ENCODE results near the gene ACBD6.

ACBD6 gene

DNA sequence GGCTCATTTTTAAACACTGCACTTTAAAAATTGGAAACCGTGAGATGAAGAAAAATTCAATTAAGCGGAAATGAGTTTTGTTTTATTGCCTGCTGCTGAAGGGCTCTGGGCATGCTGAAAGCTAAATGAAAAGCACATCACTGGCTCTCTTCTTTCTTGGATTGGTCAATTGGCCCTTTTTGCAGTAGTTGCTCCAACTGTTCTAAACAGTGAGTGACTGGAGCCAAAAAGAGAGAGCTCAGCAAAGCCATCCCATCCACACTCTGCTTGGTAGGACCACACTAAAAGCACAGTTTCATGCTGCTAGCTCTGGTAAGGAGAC lies 224.2 kb downstream of the ACBD6 start:
- in situ Hi-C loops (cut with MboI; ENCODE audit: low sequenced_read_pairs), result no loop called here

DNA sequence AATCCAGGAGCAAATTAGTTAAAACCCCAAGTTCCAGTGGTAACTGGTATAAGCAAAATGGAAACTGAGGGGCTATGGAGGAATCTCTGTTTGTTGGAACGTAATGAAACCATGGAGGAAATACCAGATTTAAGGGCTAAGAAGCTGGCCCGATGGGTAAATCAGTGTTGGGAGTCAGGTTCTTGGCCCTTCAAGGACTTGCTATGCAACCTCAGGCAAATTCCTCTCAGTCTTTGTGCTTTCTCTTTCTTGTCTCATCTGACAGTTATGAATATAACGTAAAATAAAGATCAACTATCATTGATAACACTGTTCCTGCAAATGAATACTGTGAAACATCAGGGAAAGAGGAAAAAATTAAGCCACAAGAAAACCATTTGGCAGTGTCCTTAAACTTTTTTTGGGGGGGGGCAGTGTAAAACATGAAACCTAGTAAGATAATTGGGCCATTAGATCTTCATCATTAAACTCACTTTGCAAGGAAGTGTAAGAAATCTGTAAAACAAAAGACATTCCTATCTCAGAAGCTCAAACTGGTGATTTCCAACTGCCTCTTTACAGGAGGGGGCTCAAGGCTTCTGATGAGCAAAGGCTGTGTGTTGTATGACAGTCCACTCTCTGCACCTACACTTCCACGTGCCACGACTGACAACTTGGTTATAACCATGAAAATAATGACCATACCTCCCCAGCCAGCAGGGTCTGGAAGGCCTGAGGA lies 224.7 kb downstream of the ACBD6 start:
- in situ Hi-C loops (cut with MboI; ENCODE audit: low sequenced_read_pairs), result no loop called here

DNA sequence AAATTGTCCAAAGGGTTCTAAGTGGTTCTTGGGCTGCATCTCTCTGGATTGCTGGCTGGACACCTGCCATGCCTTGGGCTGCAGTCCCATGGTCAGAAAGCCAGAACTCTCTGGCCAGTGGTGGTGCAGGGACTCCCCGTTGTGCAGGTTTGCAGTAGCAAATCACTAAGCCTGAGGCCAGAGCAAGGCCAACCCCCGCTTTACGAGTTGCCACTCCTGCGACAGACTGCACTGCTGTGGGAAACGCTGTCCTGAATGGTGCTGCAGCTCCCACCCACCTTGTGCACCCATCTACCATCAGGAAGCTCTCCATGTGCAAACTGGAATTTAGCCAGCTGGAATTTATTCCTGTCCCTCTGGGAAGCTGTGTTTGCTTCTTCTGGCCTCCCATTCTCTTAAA lies 226.7 kb downstream of the ACBD6 start:
- in situ Hi-C loops (cut with MboI; ENCODE audit: low sequenced_read_pairs), result no loop called here

DNA sequence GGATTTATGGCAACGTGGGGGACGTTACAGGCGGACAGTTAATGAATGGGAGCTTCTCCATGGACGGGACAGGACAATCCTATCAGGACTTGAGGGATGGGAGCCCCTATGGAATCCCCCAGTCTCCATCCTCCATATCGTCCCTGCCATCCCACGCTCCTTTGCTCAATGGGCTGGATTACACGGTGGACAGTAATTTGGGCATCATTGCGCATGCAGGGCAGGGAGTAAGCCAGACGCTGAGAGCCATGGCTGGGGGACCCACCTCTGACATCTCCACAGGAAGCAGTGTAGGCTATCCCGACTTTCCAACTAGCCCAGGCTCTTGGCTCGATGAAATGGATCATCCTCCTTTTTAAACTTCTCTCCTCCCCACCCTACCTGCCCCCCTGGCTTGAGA lies 228.2 kb downstream of the ACBD6 start:
- in situ Hi-C loops (cut with MboI; ENCODE audit: low sequenced_read_pairs), result no loop called here

DNA sequence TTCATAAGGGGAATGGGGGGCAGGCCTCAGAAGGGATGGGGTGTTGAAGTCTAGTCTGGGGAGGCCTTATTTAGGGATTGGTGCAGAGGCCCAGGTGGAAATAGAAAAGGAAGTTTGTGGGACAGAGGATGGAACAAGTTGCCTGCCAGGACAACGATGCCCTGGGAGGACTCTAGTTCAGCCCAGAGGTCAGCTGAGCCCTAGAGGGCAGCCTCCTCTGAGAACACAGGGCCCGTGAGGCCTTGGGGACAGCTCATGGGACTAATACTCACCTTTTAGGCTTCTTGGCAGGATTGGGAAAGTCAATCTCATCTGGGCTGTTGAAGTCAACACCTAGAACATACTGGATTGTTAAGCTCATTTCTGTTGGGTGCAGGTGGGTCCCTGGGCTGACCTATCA lies 229.3 kb downstream of the ACBD6 start:
- in situ Hi-C loops (cut with MboI; ENCODE audit: low sequenced_read_pairs), result no loop called here

DNA sequence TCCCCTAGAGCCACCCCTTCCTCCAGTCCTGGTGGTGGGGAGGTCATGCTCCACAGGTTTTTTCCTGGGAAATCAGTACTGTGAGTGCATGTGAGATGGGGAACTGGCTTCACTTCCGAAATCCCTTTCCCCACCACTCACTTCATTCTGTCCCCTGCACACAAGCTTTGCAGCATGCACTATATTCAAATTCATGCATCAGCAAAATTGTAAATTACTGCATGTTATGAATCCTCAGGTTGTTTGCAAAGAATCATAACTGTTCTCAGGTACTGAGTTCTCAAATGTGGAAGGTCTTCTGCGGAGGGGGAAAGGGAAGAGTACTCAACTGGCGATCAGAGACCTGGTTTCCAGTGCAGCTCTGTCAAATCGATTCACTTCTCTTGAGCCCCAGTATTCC lies 230.0 kb downstream of the ACBD6 start:
- in situ Hi-C loops (cut with MboI; ENCODE audit: low sequenced_read_pairs), result no loop called here

DNA sequence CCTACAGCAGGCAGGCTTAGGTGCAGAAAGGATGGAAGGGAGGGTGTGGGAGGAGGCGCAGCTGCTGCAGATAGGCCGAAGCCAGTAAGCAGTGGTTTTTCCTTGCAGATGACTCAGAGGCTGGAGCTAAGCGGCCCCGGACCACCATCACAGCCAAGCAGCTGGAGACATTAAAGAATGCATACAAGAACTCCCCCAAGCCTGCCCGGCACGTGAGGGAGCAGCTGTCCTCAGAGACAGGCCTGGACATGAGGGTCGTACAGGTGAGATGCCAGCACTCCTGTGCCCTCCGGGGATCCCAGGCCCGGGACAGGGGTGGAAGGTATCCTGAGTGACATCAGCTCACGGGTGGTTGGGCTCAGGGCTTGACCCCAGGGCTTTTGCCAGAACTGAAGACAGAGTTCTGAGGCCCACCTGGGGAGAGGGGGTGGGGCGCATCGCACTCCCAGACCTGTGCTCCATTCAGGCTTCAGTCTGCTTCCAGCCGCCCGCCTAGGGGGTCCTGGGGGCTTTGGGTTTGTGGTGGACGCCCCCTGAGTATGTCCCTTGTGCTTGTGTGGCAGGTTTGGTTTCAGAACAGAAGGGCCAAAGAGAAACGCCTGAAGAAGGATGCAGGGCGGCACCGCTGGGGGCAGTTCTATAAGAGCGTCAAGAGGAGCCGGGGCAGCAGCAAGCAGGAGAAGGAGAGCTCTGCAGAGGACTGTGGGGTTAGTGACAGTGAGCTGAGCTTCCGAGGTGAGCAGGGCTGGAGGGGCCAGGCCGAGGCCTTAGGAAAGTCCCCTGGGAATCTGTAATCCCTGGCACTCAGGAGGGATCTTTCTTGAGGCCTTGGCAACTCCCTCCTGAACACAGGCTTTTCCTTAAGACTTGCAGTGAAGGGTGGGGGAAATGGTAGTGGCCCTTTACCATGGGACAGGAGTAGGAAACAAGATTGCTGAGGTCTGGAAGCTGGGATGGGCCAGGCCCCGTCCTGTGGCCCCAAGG lies 230.8 kb downstream of the ACBD6 start:
- in situ Hi-C loops (cut with MboI; ENCODE audit: low sequenced_read_pairs), result no loop called here

DNA sequence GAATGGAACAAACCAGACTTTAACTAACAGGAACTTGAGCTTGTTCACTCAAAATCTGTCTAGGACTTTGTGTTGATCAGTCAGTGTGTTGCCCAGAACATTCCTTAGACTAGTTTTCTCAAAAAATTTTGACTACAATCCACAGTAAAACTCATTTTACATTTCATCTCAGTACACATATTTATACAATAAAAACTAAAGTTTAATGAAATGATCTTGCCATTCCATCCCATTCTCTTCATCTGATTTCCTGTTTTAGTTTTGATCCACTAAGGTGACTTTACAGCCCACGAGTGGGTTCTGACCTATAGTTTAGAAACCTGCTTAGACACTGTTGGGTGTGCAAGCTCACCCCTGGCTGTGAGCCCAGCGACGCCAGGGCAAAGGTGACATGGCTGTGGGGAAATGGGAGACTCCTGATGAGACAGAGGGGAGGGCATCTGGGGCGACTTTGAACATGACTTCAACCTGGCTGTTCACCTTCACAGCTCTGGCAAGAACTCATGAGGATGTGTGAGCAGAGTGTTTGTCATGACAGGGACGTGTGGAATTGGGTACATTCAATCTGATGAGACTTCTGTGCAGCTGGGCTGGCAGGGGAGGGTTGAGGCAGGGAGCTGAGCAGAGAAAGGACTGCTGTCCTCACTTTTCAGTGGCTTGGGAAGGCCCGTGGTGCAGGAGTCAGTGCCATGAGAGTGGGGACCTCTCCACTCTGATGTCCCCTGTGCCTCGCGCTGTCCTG lies 231.7 kb downstream of the ACBD6 start:
- in situ Hi-C loops (cut with MboI; ENCODE audit: low sequenced_read_pairs), result no loop called here

DNA sequence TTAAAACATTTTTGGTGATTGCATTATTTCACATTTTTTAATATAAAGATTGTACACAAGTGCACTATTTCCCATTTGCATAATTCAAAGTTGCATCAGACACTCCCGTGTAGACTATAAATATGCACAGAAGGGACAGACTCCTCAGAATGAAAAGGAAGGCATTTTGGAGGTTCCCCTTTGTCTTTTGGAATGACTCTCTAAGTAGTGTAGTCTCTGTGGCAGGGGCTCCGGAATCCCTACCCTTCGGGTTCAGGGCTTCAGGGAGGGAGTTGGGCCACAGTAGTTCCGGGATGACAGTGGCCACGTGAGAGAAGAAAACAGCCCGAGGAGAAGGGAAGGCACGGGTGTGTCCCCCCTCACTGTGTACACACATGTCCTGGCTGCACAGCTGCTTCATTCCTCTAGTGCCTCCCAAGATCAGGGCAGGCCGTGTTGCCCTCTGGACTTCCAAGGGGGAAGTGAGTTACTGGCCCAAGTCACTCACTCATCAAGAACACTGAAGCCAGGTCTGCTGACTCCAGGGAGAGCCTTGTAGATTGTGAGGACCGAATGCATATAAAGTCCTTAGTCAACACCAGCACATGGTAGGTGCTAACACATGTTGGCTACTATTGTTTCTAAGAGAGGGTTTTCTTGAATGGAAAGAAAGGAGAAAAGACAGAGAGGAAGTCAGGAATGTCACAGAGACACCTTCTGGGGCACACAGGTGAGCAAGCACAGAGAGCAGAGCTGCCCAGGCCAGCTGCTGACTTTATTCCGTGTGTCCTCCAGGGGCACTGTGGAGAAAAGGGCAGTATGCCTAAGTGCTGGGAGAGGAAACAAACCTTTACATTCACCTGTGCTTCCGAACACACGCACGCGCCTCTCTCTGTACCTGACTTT lies 232.5 kb downstream of the ACBD6 start:
- in situ Hi-C loops (cut with MboI; ENCODE audit: low sequenced_read_pairs), result no loop called here

DNA sequence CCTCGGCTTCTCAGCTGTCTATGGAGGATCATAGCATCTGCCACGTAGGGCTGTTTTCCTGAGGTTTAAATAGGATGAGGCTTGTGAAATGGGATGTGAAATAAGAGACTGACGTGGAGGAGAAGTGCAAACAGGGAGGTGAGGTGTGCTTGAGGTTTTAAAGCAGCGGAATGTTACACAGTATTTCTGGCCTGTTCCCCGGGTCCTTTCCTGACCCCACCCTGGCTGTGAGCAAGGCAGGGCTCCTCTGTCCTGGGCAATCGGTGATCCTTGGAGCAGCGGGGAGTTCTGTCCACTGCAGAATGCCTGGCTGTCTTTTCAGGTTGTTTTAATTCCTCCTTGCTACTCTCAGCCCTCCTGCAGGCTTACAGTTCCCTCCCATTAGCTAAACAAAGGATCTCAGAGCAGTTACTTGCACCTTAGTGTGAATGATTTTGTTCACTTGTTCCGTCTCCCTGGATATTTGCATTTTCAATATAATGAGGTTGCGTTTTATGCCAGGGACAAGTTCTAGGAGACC lies 233.8 kb downstream of the ACBD6 start:
- in situ Hi-C loops (cut with MboI; ENCODE audit: low sequenced_read_pairs), result no loop called here

DNA sequence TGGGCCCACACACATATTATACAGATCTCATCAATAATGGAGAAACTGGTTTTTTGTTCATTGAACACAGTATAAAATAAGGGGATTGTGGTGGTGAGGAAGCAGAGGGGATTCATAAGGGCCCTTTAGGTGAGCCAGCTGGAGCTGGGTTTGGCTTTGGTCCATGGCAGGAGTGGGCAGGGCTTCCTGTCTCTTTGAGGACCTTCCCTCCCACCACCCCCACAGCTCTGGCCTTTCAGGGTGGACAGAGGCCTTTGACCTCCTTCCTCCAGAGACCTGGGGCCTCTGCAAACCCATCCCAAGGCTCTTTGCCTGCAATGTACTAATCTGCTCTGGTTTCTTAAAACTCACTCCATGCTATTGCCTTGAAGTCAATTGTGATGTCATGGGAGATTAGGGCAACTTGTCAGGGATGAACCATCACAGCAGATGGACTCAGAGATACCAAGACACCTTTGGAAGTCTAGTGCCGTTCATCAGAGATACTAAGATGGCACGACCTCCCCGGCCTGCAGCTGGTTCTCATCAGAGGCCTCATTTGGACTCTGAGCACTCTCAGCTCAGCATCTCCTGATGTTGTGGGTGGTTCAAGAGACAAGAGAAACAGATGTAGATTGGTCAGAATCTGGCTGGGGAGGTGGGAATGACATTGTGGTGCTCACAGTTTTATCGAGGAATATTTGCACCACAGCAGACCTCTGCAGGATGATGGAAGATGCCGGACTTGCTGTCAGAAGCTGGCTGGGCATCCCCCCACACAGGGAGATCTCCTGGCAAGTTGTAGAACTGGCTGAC lies 234.4 kb downstream of the ACBD6 start:
- in situ Hi-C loops (cut with MboI; ENCODE audit: low sequenced_read_pairs), result no loop called here

DNA sequence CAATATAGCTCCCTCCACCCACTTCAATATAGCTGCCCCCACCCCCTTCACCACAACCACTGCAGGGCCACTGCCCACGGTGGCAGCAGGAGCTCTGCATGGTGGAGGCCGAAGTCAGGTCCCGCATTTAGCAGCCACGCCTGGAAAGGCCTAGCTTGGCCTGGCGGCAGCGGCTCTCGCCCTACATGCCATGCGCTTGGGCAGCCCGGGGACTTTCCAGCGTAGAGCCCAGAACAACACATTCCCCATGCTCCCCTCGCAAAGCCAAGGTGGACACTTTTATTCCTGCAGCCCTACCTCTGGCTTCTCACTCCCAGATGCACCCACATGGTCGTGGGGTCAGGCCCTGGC lies 235.2 kb downstream of the ACBD6 start:
- in situ Hi-C loops (cut with MboI; ENCODE audit: low sequenced_read_pairs), result no loop called here

DNA sequence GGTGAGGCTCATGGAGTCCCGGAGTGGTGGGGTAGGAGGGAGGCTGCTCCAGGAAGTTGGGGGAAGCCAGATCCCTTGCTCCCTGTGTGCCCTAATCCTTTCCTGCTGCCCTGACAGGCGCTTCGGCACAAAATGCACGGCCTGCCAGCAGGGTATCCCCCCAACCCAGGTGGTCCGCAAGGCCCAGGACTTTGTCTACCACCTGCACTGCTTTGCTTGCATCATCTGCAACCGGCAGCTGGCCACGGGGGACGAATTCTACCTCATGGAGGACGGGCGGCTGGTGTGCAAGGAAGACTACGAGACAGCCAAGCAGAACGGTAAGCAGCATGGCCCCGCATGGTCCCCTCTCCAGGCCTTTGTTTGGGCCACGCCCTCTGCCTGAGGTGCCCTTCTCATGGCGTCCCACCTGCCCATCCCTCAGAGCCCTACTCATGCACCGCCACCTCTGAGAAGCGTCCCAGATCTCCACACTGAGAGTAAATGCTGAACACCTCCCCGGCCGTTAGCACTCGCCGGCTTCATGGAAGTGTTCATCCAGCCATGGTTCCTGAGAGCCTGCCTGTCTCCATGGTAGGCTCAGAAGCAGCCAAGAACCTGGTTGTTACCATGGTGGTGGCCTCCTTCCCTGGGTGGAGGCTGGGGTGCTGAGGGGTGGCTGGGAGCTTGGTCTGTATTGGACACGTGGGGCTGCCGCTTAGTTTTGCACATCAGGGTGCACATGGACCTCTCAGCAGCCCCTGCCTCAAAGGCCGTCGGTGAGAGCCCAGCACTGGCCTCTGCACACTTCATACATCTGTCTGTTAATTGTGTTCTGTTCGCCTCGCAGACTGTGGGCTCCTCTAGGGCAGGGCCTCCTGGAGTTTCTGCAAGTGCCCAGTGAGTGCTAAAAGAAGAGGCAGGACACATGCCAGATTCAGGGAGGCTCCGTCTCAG lies 235.8 kb downstream of the ACBD6 start:
- in situ Hi-C loops (cut with MboI; ENCODE audit: low sequenced_read_pairs), result no loop called here

DNA sequence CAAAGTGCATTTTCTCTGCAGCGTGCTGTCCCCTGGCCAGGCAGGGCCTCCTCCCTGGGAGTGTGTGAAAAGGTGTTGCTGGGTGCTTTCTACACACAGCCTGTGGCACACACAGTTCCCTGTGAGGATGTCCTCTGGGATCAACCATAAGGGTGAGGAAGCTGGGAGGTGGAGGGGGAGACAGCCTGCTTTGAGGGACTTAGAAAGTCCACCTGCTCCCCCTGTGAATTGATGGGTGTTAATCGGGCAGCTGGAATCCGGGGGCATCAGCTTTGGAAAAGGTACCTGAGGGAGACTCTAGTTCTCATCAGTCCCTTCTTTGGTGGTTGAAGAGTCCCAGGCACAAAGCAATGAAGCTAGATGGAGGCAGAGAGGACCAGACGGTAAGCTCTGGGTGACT lies 236.5 kb downstream of the ACBD6 start:
- in situ Hi-C loops (cut with MboI; ENCODE audit: low sequenced_read_pairs), result no loop called here

DNA sequence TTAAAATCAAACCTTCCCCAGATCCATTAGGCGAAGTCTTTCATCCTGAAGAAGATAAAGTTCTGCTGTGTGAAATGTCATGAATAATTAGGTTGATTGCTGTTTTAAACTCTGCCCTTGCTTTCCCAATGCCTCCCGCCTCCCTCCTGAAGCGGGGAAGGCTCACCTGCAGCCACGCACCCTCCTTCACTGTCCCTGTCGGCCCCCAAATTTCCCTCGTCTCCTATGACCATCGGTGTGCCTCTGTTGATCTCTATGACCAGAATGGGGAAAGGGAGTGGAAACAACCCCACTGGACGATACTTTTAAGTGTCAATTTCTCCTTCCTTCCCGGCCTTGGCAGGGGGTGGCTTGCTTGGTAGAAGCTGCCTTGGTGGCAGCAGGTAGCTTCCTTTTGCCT lies 237.2 kb downstream of the ACBD6 start:
- in situ Hi-C loops (cut with MboI; ENCODE audit: low sequenced_read_pairs), result no loop called here

DNA sequence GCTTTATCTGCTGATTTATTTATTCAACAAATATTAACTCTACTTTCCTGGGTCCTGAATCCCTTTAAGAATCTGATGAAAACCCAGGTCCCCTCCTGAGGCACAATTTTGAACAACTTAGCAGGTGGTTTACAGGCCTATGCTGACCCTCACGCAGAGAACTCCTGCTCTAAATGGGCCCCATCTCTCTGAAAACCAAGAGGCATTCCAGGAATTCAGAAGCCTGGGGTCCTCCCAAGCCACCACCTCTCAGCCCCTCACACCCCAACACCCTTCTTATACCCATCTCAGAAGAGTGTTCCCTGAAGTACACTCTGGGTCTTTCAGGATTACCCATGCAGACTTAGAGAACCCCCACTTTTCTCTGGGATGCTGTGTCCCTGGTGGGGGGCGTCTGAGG lies 237.8 kb downstream of the ACBD6 start:
- in situ Hi-C loops (cut with MboI; ENCODE audit: low sequenced_read_pairs), result no loop called here

DNA sequence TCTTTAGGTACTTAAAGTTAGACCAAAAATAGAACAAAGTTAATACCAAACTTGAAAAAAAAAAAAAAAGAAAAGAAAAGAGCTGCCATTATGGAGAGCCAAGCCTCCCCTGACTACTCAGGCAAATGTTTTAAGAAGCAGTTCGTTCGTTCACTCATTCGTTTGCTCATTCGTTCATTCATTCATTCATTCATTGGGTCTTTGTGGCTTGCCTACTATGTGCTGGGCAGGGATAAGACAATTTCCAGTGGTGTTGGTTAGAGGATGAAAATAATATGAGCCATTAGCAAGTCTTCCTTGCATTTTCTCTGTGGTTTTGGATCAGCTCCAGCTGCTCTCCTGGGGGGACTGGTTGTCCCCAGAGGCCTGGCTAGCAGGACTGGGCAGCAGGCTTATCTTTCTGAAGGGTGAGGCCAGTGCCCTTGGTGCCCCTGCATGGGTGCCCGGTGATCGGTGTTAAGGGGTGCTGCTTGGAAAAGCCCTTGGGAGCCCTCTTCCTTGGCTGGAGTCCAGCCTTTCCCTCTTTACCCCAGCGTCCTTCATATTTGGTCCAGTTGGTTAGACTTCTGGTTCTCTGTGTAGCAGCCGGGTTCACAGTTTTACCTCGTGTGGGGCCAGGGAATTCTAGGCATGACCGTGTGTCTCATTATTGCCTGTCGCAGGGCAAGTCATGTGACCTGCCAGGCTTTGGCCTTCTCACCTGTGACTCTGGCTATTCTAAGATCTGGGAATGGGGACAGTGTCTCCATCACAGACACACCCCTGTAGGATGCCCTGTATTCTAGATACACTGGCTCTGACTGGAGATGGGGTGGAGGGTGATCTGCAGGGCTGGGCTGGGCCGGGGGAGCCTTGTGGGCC lies 239.5 kb downstream of the ACBD6 start:
- in situ Hi-C loops (cut with MboI; ENCODE audit: low sequenced_read_pairs), result no loop called here

Measured in HL-60/S4 (cell line).